Activated CD4-positive, alpha-beta T cell treated with anti-CD3 and anti-CD28 coated beads, Interleukin-10, Interleukin-2, amounts not matched to agents 100 ng/mL and 50 ng/mL, durations not matched to agents 16 hours and 8 hours (primary cell): Measurements from ENCODE around the gene CADPS.

ENCODE experiments used
- DNase-seq: peaks from one replicate; pipeline ENCODE4 v3.0.0-alpha.2; 2020

Gene CADPS

GRCh38 chr3:62368705-62369475 lies 506.3 kb downstream of the CADPS start:
- DNase-seq, result no peak

- no peak for DNase-seq
Observed at GRCh38 chr3:62368290-62368704, 506.9 kb downstream of the CADPS start.

GRCh38 chr3:62367763-62368195 lies 507.4 kb downstream of the CADPS start:
- no peak for DNase-seq

- DNase-seq, result no peak
Observed at GRCh38 chr3:62366126-62366484, 509.1 kb downstream of the CADPS start.

GRCh38 chr3:62365391-62366125 lies 509.7 kb downstream of the CADPS start:
- no peak for DNase-seq

- DNase-seq, result no peak
Observed at GRCh38 chr3:62364191-62364590, 511.0 kb downstream of the CADPS start.

GRCh38 chr3:62363275-62363674 lies 511.9 kb downstream of the CADPS start:
- DNase-seq, result no peak

GRCh38 chr3:62361824-62362223 lies 513.4 kb downstream of the CADPS start:
- DNase-seq, result no peak

- no peak for DNase-seq
Observed at GRCh38 chr3:62361261-62361660, 514.0 kb downstream of the CADPS start.

GRCh38 chr3:62359531-62359930 lies 515.7 kb downstream of the CADPS start:
- no peak for DNase-seq

GRCh38 chr3:62356356-62356755 lies 518.9 kb downstream of the CADPS start:
- no peak for DNase-seq

- DNase-seq, result no peak
Observed at GRCh38 chr3:62355703-62356102, 519.5 kb downstream of the CADPS start.
